HepG2 (cell line): ENCODE results near the gene CABLES1. TPM values are rescaled to one million over a fixed set of nuclear protein-coding genes. Genes with fewer than 3 reads are reported as not detected.

Source experiments
- AGO2 ChIP-seq: fragments of 200-400 bp; formaldehyde crosslinking; optimal IDR thresholded peaks from 2 replicates; pipeline ENCODE3; 2017; ENCODE audit warnings: mild to moderate bottlenecking, low read depth, low read length, moderate library complexity
- AHDC1 ChIP-seq: sonication (generic); formaldehyde crosslinking; IDR thresholded peaks from 2 replicates; pipeline ENCODE4 v1.5.1; 2020; ENCODE audit warnings: mild to moderate bottlenecking, missing genetic modification reagents, borderline replicate concordance
- ATF5 ChIP-seq: sonication (generic); formaldehyde crosslinking; IDR thresholded peaks from 2 replicates; pipeline ENCODE4 v1.4.0; 2020; ENCODE audit warnings: mild to moderate bottlenecking, low read depth, missing genetic modification reagents
- ATF7-NPFF ChIP-seq: sonication (generic); formaldehyde crosslinking; IDR thresholded peaks from 2 replicates; pipeline ENCODE4 v1.8.1; 2023; ENCODE audit warnings: mild to moderate bottlenecking, low read depth, missing genetic modification reagents, moderate library complexity
- BCL6 ChIP-seq: IDR thresholded peaks from 2 replicates; pipeline ENCODE4 v1.6.1; 2016; ENCODE audit warnings: missing genetic modification reagents, missing compliant biosample characterization
- BHLHE40 ChIP-seq: IDR thresholded peaks from 2 replicates; pipeline ENCODE4 v1.6.1; 2011; ENCODE audit warnings: low read length, improper control_type of control experiment
- CAMTA2 ChIP-seq: sonication (generic); formaldehyde crosslinking; IDR thresholded peaks from 2 replicates; pipeline ENCODE4 v1.4.0; 2020; ENCODE audit warnings: mild to moderate bottlenecking, missing genetic modification reagents, borderline replicate concordance
- CCDC6 ChIP-seq: sonication (generic); formaldehyde crosslinking; IDR thresholded peaks from 2 replicates; pipeline ENCODE4 v1.8.1; 2022; ENCODE audit warnings: mild to moderate bottlenecking, missing genetic modification reagents, moderate library complexity
- ELF1 ChIP-seq: sonication (generic); formaldehyde crosslinking; IDR thresholded peaks from 2 replicates; pipeline ENCODE4 v1.4.0; 2020; ENCODE audit warnings: missing genetic modification reagents
- FOSL1 ChIP-seq: sonication (generic); formaldehyde crosslinking; IDR thresholded peaks from 2 replicates; pipeline ENCODE4 v1.9.0; 2021; ENCODE audit warnings: missing genetic modification reagents, borderline replicate concordance
- FOSL2 ChIP-seq: sonication (generic); formaldehyde crosslinking; IDR thresholded peaks from 2 replicates; pipeline ENCODE4 v1.4.0; 2020; ENCODE audit warnings: missing genetic modification reagents
- FOXK1 ChIP-seq: sonication (generic); formaldehyde crosslinking; IDR thresholded peaks from 2 replicates; pipeline ENCODE4 v1.4.0; 2020; ENCODE audit warnings: low read depth, missing genetic modification reagents, borderline replicate concordance
- FOXM1 ChIP-seq: sonication (generic); formaldehyde crosslinking; IDR thresholded peaks from 2 replicates; pipeline ENCODE4 v1.5.0; 2020; ENCODE audit warnings: missing genetic modification reagents
- GATAD2A ChIP-seq: IDR thresholded peaks from 2 replicates; pipeline ENCODE4 v1.6.1; 2016
- HCFC1 ChIP-seq: fragments of 150-350 bp; IDR thresholded peaks from 2 replicates; pipeline ENCODE4 v1.6.1; 2014; ENCODE audit warnings: low read depth, low read length
- HES4 ChIP-seq: sonication (generic); formaldehyde crosslinking; IDR thresholded peaks from 2 replicates; pipeline ENCODE4 v1.9.0; 2021; ENCODE audit warnings: mild to moderate bottlenecking, missing genetic modification reagents, borderline replicate concordance
- HNRNPH1 ChIP-seq: fragments of 200-400 bp; formaldehyde crosslinking; optimal IDR thresholded peaks from 2 replicates; pipeline ENCODE3; 2017; ENCODE audit warnings: mild to moderate bottlenecking, low read depth, low read length
- KAT2B ChIP-seq: fragments of 150-350 bp; IDR thresholded peaks from 2 replicates; pipeline ENCODE4 v1.6.1; 2014; ENCODE audit warnings: low read depth, low read length, borderline replicate concordance
- LCORL ChIP-seq, 2 experiments: fragments of 450-650 bp in 1 of 2; sonication (generic) in 1 of 2; formaldehyde crosslinking in 1 of 2; IDR thresholded peaks; 2 replicates each; pipeline versions ENCODE4 v1.5.0 to v1.6.1; 2017 to 2020; ENCODE audit warnings: antibody characterized with exemption in 1 of 2, missing genetic modification reagents in 1 of 2
- NR2F6 ChIP-seq, 2 experiments: IDR thresholded peaks; 2 replicates each; pipeline ENCODE4 v1.6.1; 2016; ENCODE audit warnings: antibody characterized with exemption in 1 of 2, mild to moderate bottlenecking in 1 of 2
- ONECUT2 ChIP-seq: sonication (generic); formaldehyde crosslinking; IDR thresholded peaks from 2 replicates; pipeline ENCODE4 v1.4.0; 2020; ENCODE audit warnings: missing genetic modification reagents
- PCBP1 ChIP-seq: fragments of 200-400 bp; formaldehyde crosslinking; IDR thresholded peaks from 2 replicates; pipeline ENCODE4 v1.6.1; 2017; ENCODE audit warnings: mild to moderate bottlenecking, low read depth, low read length, borderline replicate concordance
- SAP130 ChIP-seq: IDR thresholded peaks from 2 replicates; pipeline ENCODE4 v1.6.1; 2016; ENCODE audit warnings: low read depth
- TEAD3 ChIP-seq: optimal IDR thresholded peaks from 2 replicates; pipeline ENCODE3; 2016; ENCODE audit warnings: borderline replicate concordance
- ZNF333 ChIP-seq: sonication (generic); formaldehyde crosslinking; IDR thresholded peaks from 2 replicates; pipeline ENCODE4 v1.4.0; 2020; ENCODE audit warnings: mild to moderate bottlenecking, missing genetic modification reagents, borderline replicate concordance
- ZNF572 ChIP-seq: sonication (generic); formaldehyde crosslinking; IDR thresholded peaks from 2 replicates; pipeline ENCODE4 v1.5.1; 2020; ENCODE audit warnings: mild to moderate bottlenecking, missing genetic modification reagents
- ZNF577 ChIP-seq: sonication (generic); formaldehyde crosslinking; IDR thresholded peaks from 2 replicates; pipeline ENCODE4 v1.4.0; 2020; ENCODE audit warnings: mild to moderate bottlenecking, low read depth, missing genetic modification reagents, borderline replicate concordance
- polyA plus RNA-seq, 8 experiments: library from polyadenylated mRNA; depleted of rRNA in 3 of 8; stranded (reverse) in 7 of 8; unstranded in 1 of 8; fragments of >200 nt; fragmentation: Illumina TruSeq in 4 of 8; extraction: Trizol in 4 of 8; gene quantifications; 2 replicates each; pipeline versions ENCODE4 v1.2.1 to v1.2.3, GENCODE V29; 2011 to 2016; ENCODE audit warnings: low read depth in 4 of 8, missing spikeins in 1 of 8, mixed read lengths in 1 of 8; ENCODE audit not compliant: insufficient read depth in 1 of 8
- total RNA-seq, 5 experiments: library from RNA; depleted of rRNA; stranded (reverse); fragments of >200 nt; fragmentation: Illumina TruSeq; extraction: Trizol; gene quantifications; 2 replicates each; pipeline ENCODE4 v1.2.3, GENCODE V29; 2016; ENCODE audit warnings: low read depth in 1 of 5

Gene CABLES1
- total and polyA plus RNA-seq, 2 of the 13 experiments (the other 11 are each of a cell fraction or from before 2014, with no cell fraction given) = 14.7 to 25.8 TPM

- TF ChIP-seq CAMTA2 (CRISPR knock-in tag) (no peak), TEAD3 (CRISPR knock-in tag) (peak; percentile 96), GATAD2A (CRISPR knock-in tag) (no peak), HCFC1 (no peak), AHDC1 (CRISPR knock-in tag) (0 out of 2 replicates have a peak, but pooled peaks have one; percentile 20), ATF7-NPFF (CRISPR knock-in tag) (no peak), HES4 (CRISPR knock-in tag) (no peak), ONECUT2 (peak; percentile 54; the same call in 1 of the 2 replicates), FOXM1 (CRISPR knock-in tag) (no peak), ZNF333 (no peak), ATF5 (CRISPR knock-in tag) (no peak), FOSL1 (0 out of 2 replicates have a peak, but pooled peaks have one; percentile 29), FOSL2 (CRISPR knock-in tag) (peak; percentile 93), BHLHE40 (0 out of 2 replicates have a peak, but pooled peaks have one; percentile 14), KAT2B (peak; percentile 59; the same call in 1 of the 2 replicates), ZNF577 (CRISPR knock-in tag) (no peak), PCBP1 (no peak), SAP130 (CRISPR knock-in tag) (0 out of 2 replicates have a peak, but pooled peaks have one; percentile 26), HNRNPH1 (no peak), ZNF572 (CRISPR knock-in tag) (no peak), ELF1 (CRISPR knock-in tag) (no peak), NR2F6 (IDR thresholded peaks at IDR 0.05) (0 out of 2 replicates have a peak, but pooled peaks have one; percentile 12), NR2F6 (CRISPR knock-in tag; IDR thresholded peaks at IDR 0.05) (0 out of 2 replicates have a peak, but pooled peaks have one; percentile 39), AGO2 (no peak), BCL6 (CRISPR knock-in tag) (no peak), FOXK1 (CRISPR knock-in tag) (no peak), CCDC6 (CRISPR knock-in tag) (no peak), LCORL (IDR thresholded peaks at IDR 0.05) (no peak), LCORL (CRISPR knock-in tag; IDR thresholded peaks at IDR 0.05) (peak; percentile 29; the same call in 1 of the 2 replicates)
Observed at GRCh38 chr18:23283916-23284430, 148.7 kb downstream of the CABLES1 start (continued).
